B cell (primary cell): ENCODE results near the gene GALNT5. TPM values are rescaled to one million over a fixed set of nuclear protein-coding genes. Genes with fewer than 3 reads are reported as not detected.

Experiments
- ATAC-seq: fragments of 200-7000 bp; cut with Tn5 transposase; one replicate; pipeline ENCODE4 v1.10.0; 2021; ENCODE audit warnings: low read depth, mild to moderate bottlenecking, moderate number of reproducible peaks, moderate library complexity
- CTCF ChIA-PET: fragments of 350-600 bp; sonication (Branson Sonifier 250); formaldehyde crosslinking; loops from one replicate; lab custom pipeline; 2021; ENCODE audit warnings: antibody characterized with exemption, inconsistent platforms; lab: Charles Lee
- POLR2A ChIA-PET: fragments of 350-600 bp; sonication (Branson Sonifier 250); formaldehyde crosslinking; loops from one replicate; lab custom pipeline; 2021; ENCODE audit warnings: antibody characterized with exemption; lab: Charles Lee
- DNase-seq: peaks from one replicate; pipeline ENCODE4 v3.0.0; 2013
- H2AFZ ChIP-seq: 2 replicates; pipeline ENCODE4 v1.6.1; 2012; ENCODE audit warnings: mild to moderate bottlenecking, low read depth, low read length; ENCODE audit not compliant: insufficient read depth, poor library complexity, severe bottlenecking
- H3K27ac ChIP-seq, 2 donors: 1 replicate in 1 of 2; 2 replicates in 1 of 2; pipeline ENCODE4 v1.5.1; 2012 to 2013; ENCODE audit warnings: low read length in 2 of 2, mild to moderate bottlenecking in 2 of 2, moderate library complexity in 1 of 2
- H3K27me3 ChIP-seq, 4 experiments: fragments of 200-600 bp in 1 of 4; sonication (generic) in 1 of 4; replicated peaks in 1 of 4; 1 replicate in 2 of 4; 2 replicates in 2 of 4; pipeline versions ENCODE4 v1.6.1 to v1.7.0; 2013 to 2016; ENCODE audit warnings: low read length in 3 of 4, mild to moderate bottlenecking in 2 of 4, mixed read lengths in 1 of 4, moderate library complexity in 1 of 4; ENCODE audit not compliant: insufficient read depth in 4 of 4, control insufficient read depth in 3 of 4; ENCODE audit errors: control extremely low read depth in 1 of 4
- H3K36me3 ChIP-seq, 2 experiments: replicated peaks in 1 of 2; 1 replicate in 1 of 2; 2 replicates in 1 of 2; pipeline versions ENCODE4 v1.6.1 to v1.7.1; 2013; ENCODE audit warnings: low read length in 1 of 2; ENCODE audit not compliant: insufficient read depth in 2 of 2, control insufficient read depth in 1 of 2; ENCODE audit errors: control extremely low read depth in 1 of 2, extremely low read depth in 1 of 2
- H3K4me1 ChIP-seq, 2 donors: fragments of 200-600 bp in 1 of 2; sonication (generic) in 1 of 2; 1 replicate in 1 of 2; 2 replicates in 1 of 2; pipeline versions ENCODE4 v1.5.1 to v1.6.1; 2013 to 2017; ENCODE audit warnings: low read length in 2 of 2; ENCODE audit not compliant: control insufficient read depth in 2 of 2, insufficient read depth in 2 of 2
- H3K4me2 ChIP-seq: replicated peaks from 2 replicates; pipeline ENCODE3; 2012; ENCODE audit warnings: mild to moderate bottlenecking, low read depth, low read length; ENCODE audit not compliant: poor library complexity, severe bottlenecking
- H3K4me3 ChIP-seq, 5 experiments: fragments of 200-600 bp in 1 of 5; sonication (generic) in 1 of 5; 1 replicate in 3 of 5; 2 replicates in 2 of 5; pipeline versions ENCODE4 v1.5.1 to v1.7.0; 2011 to 2016; ENCODE audit warnings: low read length in 4 of 5, mild to moderate bottlenecking in 4 of 5, low read depth in 2 of 5, control low read depth in 1 of 5, moderate library complexity in 1 of 5; ENCODE audit not compliant: insufficient read depth in 1 of 5; ENCODE audit errors: control extremely low read depth in 1 of 5, extremely low read depth in 1 of 5
- H3K79me2 ChIP-seq: fragments of 200-600 bp; sonication (generic); one replicate; pipeline ENCODE4 v1.6.0; 2016; ENCODE audit warnings: low read length; ENCODE audit not compliant: control insufficient read depth, insufficient read depth
- H3K9ac ChIP-seq: fragments of 200-600 bp; sonication (generic); 2 replicates; pipeline ENCODE4 v1.6.1; 2017; ENCODE audit warnings: mild to moderate bottlenecking, low read length, moderate library complexity
- H3K9me3 ChIP-seq, 3 donors: one replicate each; pipeline versions ENCODE4 v1.6.1 to v1.7.1; 2013; ENCODE audit warnings: low read length in 2 of 3; ENCODE audit not compliant: control insufficient read depth in 2 of 3, insufficient read depth in 1 of 3; ENCODE audit errors: control extremely low read depth in 1 of 3
- H4K20me1 ChIP-seq: 2 replicates; pipeline ENCODE4 v1.6.0; 2012; ENCODE audit warnings: mild to moderate bottlenecking, low read length; ENCODE audit not compliant: insufficient read depth, control insufficient read depth, poor library complexity, severe bottlenecking
- H3K27ac Mint-ChIP-seq: one replicate; pipeline ENCODE4 v1.8.0; 2021; ENCODE audit warnings: mixed read lengths
- H3K27me3 Mint-ChIP-seq: one replicate; pipeline ENCODE4 v1.8.0; 2021; ENCODE audit warnings: mixed read lengths
- H3K4me1 Mint-ChIP-seq: one replicate; pipeline ENCODE4 v1.8.0; 2021; ENCODE audit warnings: mixed read lengths
- H3K4me3 Mint-ChIP-seq: one replicate; pipeline ENCODE4 v1.8.0; 2021; ENCODE audit warnings: mixed read lengths
- H3K9me3 Mint-ChIP-seq: one replicate; pipeline ENCODE4 v1.8.0; 2022; ENCODE audit warnings: mixed read lengths; ENCODE audit not compliant: insufficient read depth
- CTCF ChIP-seq: fragments of 200-600 bp; IDR thresholded peaks from one replicate; pipeline ENCODE4 v1.8.0; 2022; ENCODE audit warnings: antibody characterized with exemption, mild to moderate bottlenecking
- EZH2 ChIP-seq: IDR thresholded peaks from 2 replicates; pipeline ENCODE4 v1.6.1; 2012; ENCODE audit warnings: borderline replicate concordance, low read depth, mild to moderate bottlenecking, moderate library complexity, low read length; ENCODE audit not compliant: insufficient read depth, poor library complexity, severe bottlenecking
- WGBS: methylation state at CpG from one replicate; pipeline ENCODE4 v1.1.5; 2013; ENCODE audit warnings: missing lambda C conversion rate; ENCODE audit not compliant: insufficient coverage; 5-methylcytosine and 5-hydroxymethylcytosine counted together
- intact Hi-C: fragments of 100-400 bp; cut with micrococcal nuclease; formaldehyde crosslinking; loops from one replicate; pipeline ENCODE4 v1.10.0; 2022
- polyA plus RNA-seq: library from polyadenylated mRNA; depleted of rRNA; stranded (reverse); fragments of >200 nt; gene quantifications from 2 replicates; pipeline ENCODE4 v1.2.3, GENCODE V29; 2012
- total RNA-seq, 2 donors: library from RNA; stranded (reverse); fragments of 120-200 nt in 1 of 2; gene quantifications; 1 replicate in 1 of 2; 2 replicates in 1 of 2; pipeline versions ENCODE4 v1.2.3 to v1.2.4, GENCODE V29; 2013 to 2022

Gene GALNT5
- total and polyA plus RNA-seq, 2 donors (not counting 1 experiment from before 2014, with no cell fraction given), result not detected

GRCh38 chr2:157287160-157287559, 29.7 kb downstream of the GALNT5 start:
- ChIA-PET POLR2A (no interaction called here), CTCF (interaction anchor here (1.3 kb wide), 1 partner anchor 48 kb away, joined by 3 read pairs; no protein-coding TSS in a partner anchor)
- Histone ChIP-seq H3K27ac (no peak overlapping the region), H3K9ac (no peak overlapping the region), H4K20me1 (no peaks in the 10 kb centered on the region), H3K36me3 (no peaks in the 10 kb centered on the region), H3K9me3 (no peaks in the 10 kb centered on the region), H3K79me2 (no peaks in the 10 kb centered on the region), H3K4me1 (no peaks in the 10 kb centered on the region), H2AFZ (no peak overlapping the region), H3K4me3 (no peak overlapping the region), H3K4me2 (no peak overlapping the region), H3K27me3 (no peaks in the 10 kb centered on the region)
- no peak overlapping the region for H3K27ac Mint-ChIP-seq
- no peak overlapping the region for H3K4me3 Mint-ChIP-seq
- H3K4me1 Mint-ChIP-seq, result no peaks in the 10 kb centered on the region
- no peaks in the 10 kb centered on the region for H3K9me3 Mint-ChIP-seq
- ATAC-seq, result no peak
- peaks cover 16% of the 10 kb centered on the region for H3K27me3 Mint-ChIP-seq
- intact Hi-C loops, result no loop called here
- no CpG with 5 or more reads among the region's 1 CpG for WGBS
- DNase-seq, result no peak
- TF ChIP-seq CTCF (no peak), EZH2 (no peak)

GRCh38 chr2:157290525-157290924, 33.0 kb downstream of the GALNT5 start:
- WGBS, result 92% methylated on average over 2 of the region's 2 CpGs
- Mint-ChIP-seq H3K4me1 (no peaks in the 10 kb centered on the region), H3K27me3 (peaks cover 7% of the 10 kb centered on the region), H3K9me3 (no peaks in the 10 kb centered on the region), H3K27ac (no peak overlapping the region), H3K4me3 (no peak overlapping the region)
- Histone ChIP-seq H2AFZ (no peak overlapping the region), H3K4me1 (no peaks in the 10 kb centered on the region), H3K4me3 (no peak overlapping the region), H3K36me3 (no peaks in the 10 kb centered on the region), H3K79me2 (no peaks in the 10 kb centered on the region), H3K27me3 (no peaks in the 10 kb centered on the region), H3K9ac (no peak overlapping the region), H3K4me2 (no peak overlapping the region), H3K9me3 (no peaks in the 10 kb centered on the region), H4K20me1 (no peaks in the 10 kb centered on the region), H3K27ac (no peak overlapping the region)
- POLR2A ChIA-PET, result no interaction called here
- ATAC-seq, result no peak
- DNase-seq, result no peak
- intact Hi-C loops, result no loop called here
- CTCF ChIA-PET, result no interaction called here
- TF ChIP-seq CTCF (no peak), EZH2 (no peak)
